ENCODE results near the gene SERINC2. TPM values are rescaled to one million over a fixed set of nuclear protein-coding genes. Genes with fewer than 3 reads are reported as not detected.

SERINC2 gene
- total RNA-seq, 1 experiment from 2014 or later: 26.0 TPM

GRCh38 chr1:31408788-31409318 lies 4.2 kb upstream of the SERINC2 start:
- ATAC-seq (peak; percentile 27), DNase-seq (ENCODE audit: low spot score) (no peak)
- Mint-ChIP-seq H3K9me3 (peaks cover 3% of the 10 kb centered on the region; the same call in 1 of the 2 replicates), H3K27me3 (ENCODE audit: low read depth) (peaks cover 16% of the 10 kb centered on the region), H3K27ac (no peak overlapping the region), H3K4me3 (no peak overlapping the region), H3K4me1 (peaks cover 6% of the 10 kb centered on the region), H3K36me3 (no peaks in the 10 kb centered on the region)
- POLR2A ChIA-PET: no interaction called here
- CTCF ChIA-PET: interaction anchor here (0.6 to 2.7 kb wide), 5 partner anchors 12 to 929 kb away, joined by 4 to 11 read pairs (median 5); no protein-coding TSS in a partner anchor
- TF ChIP-seq JAZF1 (CRISPR knock-in tag; IDR thresholded peaks at IDR 0.05) (no peak), PREB (CRISPR knock-in tag; IDR thresholded peaks at IDR 0.05; ENCODE audit: borderline replicate concordance) (no peak), NFATC4 (CRISPR knock-in tag; IDR thresholded peaks at IDR 0.05) (no peak), PRRX2 (CRISPR knock-in tag; IDR thresholded peaks at IDR 0.05) (no peak), TEAD4 (CRISPR knock-in tag; IDR thresholded peaks at IDR 0.05) (no peak), SMAD3 (CRISPR knock-in tag; IDR thresholded peaks at IDR 0.05; ENCODE audit: borderline replicate concordance) (no peak), HMGXB4 (CRISPR knock-in tag; IDR thresholded peaks at IDR 0.05) (no peak)

GRCh38 chr1:31409946-31410858 lies 2.8 kb upstream of the SERINC2 start:
- CTCF ChIA-PET: interaction anchor here (0.9 to 2.7 kb wide), 4 partner anchors 11 to 138 kb away, joined by 3 to 11 read pairs (median 6); no protein-coding TSS in a partner anchor
- Mint-ChIP-seq H3K4me3 (no peak overlapping the region), H3K27ac (no peak overlapping the region), H3K36me3 (no peaks in the 10 kb centered on the region), H3K27me3 (ENCODE audit: low read depth) (peaks cover 16% of the 10 kb centered on the region), H3K9me3 (no peaks in the 10 kb centered on the region), H3K4me1 (peaks cover 18% of the 10 kb centered on the region)
- no peak for DNase-seq (ENCODE audit: low spot score)
- no peak for ATAC-seq
- TF ChIP-seq CBFB (CRISPR knock-in tag; IDR thresholded peaks at IDR 0.05; ENCODE audit: low read depth) (no peak), NR2C2 (CRISPR knock-in tag; IDR thresholded peaks at IDR 0.05) (no peak), USF2 (CRISPR knock-in tag; IDR thresholded peaks at IDR 0.05) (no peak), GABPB1 (CRISPR knock-in tag; IDR thresholded peaks at IDR 0.05) (no peak), FOXP1 (CRISPR knock-in tag; IDR thresholded peaks at IDR 0.05; ENCODE audit: borderline replicate concordance) (no peak), ATF3 (CRISPR knock-in tag; conservative IDR thresholded peaks at IDR 0.05) (no peak), RORB (CRISPR knock-in tag; IDR thresholded peaks at IDR 0.05) (no peak), ATF2 (CRISPR knock-in tag; IDR thresholded peaks at IDR 0.05; ENCODE audit: borderline replicate concordance, low read depth) (no peak), SP1 (CRISPR knock-in tag; conservative IDR thresholded peaks at IDR 0.05) (no peak), FOXJ3 (CRISPR knock-in tag; IDR thresholded peaks at IDR 0.05; ENCODE audit: borderline replicate concordance) (no peak), ZBTB21 (CRISPR knock-in tag; IDR thresholded peaks at IDR 0.05; ENCODE audit: borderline replicate concordance) (no peak), NR3C1 (CRISPR knock-in tag; conservative IDR thresholded peaks at IDR 0.05; ENCODE audit: low read depth) (no peak)
- POLR2A ChIA-PET: no interaction called here
